ENCODE measurements around the gene IDH2.
"Not testable (repeated sequence)": the region's sequence is repeated elsewhere in the genome, so short reads cannot be mapped to it uniquely, and the experiment has no call there.

IDH2 gene

DNA sequence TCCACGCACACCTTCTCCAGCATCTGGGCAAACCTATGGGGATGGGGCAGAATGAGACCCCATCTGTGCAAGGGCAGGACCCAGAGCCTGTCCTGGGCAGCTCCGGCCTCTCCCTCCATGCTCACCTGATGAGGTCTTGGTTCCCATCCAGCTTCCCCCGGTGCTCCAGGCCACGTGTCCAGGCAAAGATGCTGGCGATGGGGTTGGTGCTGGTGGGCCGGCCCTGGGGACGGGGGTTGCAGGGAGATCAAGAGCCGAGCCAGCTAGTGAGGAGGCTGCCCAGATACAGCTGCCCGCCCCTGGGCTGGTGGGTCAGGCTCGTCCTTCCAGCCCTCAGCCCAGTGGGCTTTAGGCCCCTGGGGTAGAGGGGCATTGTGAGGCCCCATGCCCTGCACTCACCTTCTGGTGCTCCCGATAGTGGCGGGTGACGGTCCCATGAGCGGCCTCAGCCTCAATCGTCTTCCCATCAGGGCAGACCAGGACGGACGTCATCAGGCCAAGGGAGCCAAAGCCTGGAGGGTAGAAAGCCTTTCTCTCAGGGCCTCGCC lies 17.3 kb downstream of the IDH2 start:
- DNase-seq (ENCODE audit: low spot score): no peak

DNA sequence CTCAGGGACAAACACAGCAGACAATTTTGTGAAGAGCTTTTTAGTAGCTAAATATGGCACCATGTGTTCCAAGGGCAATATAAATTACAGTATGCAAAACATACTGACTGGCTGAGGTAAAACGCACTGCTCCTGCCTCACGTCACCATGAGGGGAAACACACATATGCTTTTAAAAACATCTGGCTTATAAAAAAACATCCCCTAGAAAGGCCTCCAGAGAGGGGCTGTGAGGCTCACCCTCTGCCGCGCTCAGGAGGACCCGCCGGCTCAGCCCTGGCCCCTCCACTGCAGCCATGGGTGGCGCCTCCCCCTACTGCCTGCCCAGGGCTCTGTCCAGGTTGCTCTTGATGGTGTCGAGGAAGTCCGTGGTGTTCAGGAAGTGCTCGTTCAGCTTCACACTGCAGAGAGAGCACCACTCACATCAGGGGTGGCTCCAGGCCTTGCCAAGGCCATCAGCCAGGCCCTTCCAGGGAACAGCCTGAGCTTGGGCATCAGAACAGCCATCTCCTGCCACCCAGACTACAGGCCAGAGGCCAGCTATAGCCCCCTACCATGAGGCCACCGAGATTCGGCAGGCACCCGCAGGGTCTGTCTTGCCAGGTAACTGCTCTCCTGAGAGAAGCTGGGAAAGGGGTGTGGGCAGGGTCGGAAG lies 18.2 kb downstream of the IDH2 start:
- no peak for DNase-seq (ENCODE audit: low spot score)

- no peak for DNase-seq (ENCODE audit: low spot score)
These were observed 18.8 kb downstream of the IDH2 start for GRCh38 chr15:90083419-90083818.

GRCh38 chr15:90082140-90082715 lies 20.0 kb downstream of the IDH2 start:
- DNase-seq (ENCODE audit: low spot score): no peak

- no peak for DNase-seq (ENCODE audit: low spot score)
These were observed 21.4 kb downstream of the IDH2 start for GRCh38 chr15:90080818-90081393.

- DNase-seq (ENCODE audit: low spot score): no peak
These were observed 21.9 kb downstream of the IDH2 start for GRCh38 chr15:90080458-90080755.

GRCh38 chr15:90079619-90080457 lies 22.4 kb downstream of the IDH2 start:
- DNase-seq (ENCODE audit: low spot score): no peak

DNA sequence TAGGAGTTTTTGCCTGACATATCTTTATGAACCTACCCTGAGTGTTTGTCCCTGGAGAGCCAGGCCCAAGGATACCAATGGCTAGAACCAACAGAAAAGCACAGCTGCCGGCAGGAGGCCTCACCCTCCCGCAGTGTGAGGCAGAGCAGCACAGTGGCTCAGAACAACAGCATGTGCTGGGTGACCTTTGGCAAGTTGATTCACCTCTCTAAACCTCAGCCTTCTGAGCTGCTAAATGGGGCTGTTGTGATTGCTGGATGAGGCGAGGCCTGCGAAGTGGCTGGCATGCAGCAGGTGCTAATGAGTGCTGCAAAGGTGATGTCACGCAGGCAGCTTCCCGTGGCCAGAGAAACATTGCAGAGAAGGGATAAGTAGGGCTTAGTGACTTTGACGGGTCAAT lies 23.3 kb downstream of the IDH2 start:
- DNase-seq (ENCODE audit: low spot score): no peak

- no peak for DNase-seq (ENCODE audit: low spot score)
These were observed 25.6 kb downstream of the IDH2 start for GRCh38 chr15:90076716-90077115.

- peak; percentile 63 for DNase-seq (ENCODE audit: low spot score)
These were observed 26.6 kb downstream of the IDH2 start for GRCh38 chr15:90075420-90076289.

GRCh38 chr15:90074916-90075315 lies 27.4 kb downstream of the IDH2 start:
- no peak for DNase-seq (ENCODE audit: low spot score)

DNA sequence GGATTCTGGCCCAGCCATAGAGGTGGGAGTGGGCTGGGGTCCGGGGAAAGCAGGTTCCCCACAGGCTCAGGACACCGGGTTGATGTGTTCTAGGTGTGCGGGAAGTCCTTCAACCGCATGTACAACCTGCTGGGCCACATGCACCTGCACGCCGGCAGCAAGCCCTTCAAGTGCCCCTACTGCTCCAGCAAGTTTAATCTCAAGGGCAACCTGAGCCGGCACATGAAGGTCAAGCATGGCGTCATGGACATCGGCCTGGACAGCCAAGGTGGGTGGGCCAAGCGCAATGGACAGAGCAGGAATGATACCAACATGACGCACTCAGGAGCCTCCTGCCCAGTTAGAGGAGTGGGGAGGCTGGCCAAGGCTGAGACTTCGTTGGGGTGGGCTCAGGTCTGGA lies 28.2 kb downstream of the IDH2 start:
- no peak for DNase-seq (ENCODE audit: low spot score)

DNA sequence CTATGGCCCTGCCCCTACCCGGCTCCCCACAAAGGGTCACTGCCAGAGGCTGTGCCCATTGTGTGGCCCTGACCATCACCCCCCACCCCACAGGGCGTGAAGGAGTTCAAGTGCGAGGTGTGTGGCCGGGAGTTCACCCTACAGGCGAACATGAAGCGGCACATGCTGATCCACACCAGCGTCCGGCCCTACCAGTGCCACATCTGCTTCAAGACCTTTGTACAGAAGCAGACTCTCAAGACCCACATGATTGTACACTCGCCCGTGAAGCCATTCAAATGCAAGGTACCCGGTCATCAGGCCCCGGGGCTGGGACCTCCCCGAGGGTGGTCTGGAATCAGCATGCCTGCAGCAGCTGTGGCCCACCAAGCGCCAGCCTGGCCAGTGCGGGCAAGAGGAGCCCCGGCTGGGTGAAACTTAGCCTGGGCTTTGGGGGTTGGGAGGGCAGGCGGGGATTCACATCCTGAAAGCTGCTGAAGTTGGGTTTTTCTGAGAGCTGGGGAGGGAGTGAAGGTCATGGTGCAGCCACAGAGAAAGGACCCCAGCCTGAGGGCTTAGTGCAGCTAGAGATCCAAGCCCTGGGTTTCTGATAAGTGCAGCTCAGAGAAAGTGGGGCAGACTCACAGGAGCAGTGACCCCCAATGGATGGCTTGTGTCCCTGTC lies 29.2 kb downstream of the IDH2 start:
- no peak for DNase-seq (ENCODE audit: low spot score)

DNA sequence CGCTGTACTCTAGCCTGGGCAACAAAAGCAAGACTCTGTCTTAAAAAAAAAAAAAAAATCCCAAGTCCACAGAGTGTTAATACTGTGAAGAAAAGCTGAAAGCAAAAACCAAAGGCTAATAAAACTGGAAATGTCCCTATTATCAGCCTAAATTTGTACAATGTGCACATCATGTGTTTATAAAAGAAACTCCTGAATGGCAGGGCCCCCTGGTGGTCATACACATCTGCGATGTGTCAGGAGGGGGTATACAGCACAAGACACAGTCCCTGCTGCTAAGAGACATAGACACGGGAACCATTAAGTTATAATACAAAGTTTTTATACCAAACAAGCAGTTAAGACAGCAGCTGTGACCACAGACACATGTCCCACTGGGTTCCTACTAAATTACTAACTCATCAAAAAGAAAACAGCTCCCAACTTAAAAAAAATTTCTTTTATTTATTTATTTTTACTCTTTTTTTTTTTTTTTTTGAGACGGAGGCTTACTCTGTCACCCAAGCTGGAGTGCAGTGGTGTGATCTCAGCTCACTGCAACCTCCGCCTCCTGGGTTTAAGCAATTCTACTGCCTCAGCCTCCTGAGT lies 31.0 kb downstream of the IDH2 start:
- DNase-seq (ENCODE audit: low spot score): peak; percentile 72

- DNase-seq (ENCODE audit: low spot score): not testable (repeated sequence)
These were observed 31.6 kb downstream of the IDH2 start for GRCh38 chr15:90070623-90071022.

GRCh38 chr15:90067953-90068606 lies 34.2 kb downstream of the IDH2 start:
- peak; percentile 63 for DNase-seq (ENCODE audit: low spot score)

- no peak for DNase-seq (ENCODE audit: low spot score)
These were observed 34.9 kb downstream of the IDH2 start for GRCh38 chr15:90067181-90067952.

GRCh38 chr15:90065682-90066049 lies 36.6 kb downstream of the IDH2 start:
- no peak for DNase-seq (ENCODE audit: low spot score)

GRCh38 chr15:90064911-90065681 lies 37.2 kb downstream of the IDH2 start:
- no peak for DNase-seq (ENCODE audit: low spot score)
